Osteocyte (in vitro differentiated cells): ENCODE measurements around the gene GALNT14. TPM values are rescaled to one million over a fixed set of nuclear protein-coding genes. Genes with fewer than 3 reads are reported as not detected.

ENCODE experiments used
- DNase-seq: peaks from one replicate; pipeline ENCODE4 v3.0.0; 2021; ENCODE audit warnings: mixed read lengths; ENCODE audit not compliant: unreplicated experiment; ENCODE audit errors: extremely low spot score
- H3K27ac Mint-ChIP-seq: one replicate; pipeline ENCODE4 v1.8.0; 2021; ENCODE audit warnings: mild to moderate bottlenecking, mixed read lengths; ENCODE audit not compliant: unreplicated experiment
- H3K27me3 Mint-ChIP-seq: one replicate; pipeline ENCODE4 v1.8.0; 2021; ENCODE audit warnings: mixed read lengths; ENCODE audit not compliant: unreplicated experiment
- H3K36me3 Mint-ChIP-seq: one replicate; pipeline ENCODE4 v1.8.0; 2021; ENCODE audit warnings: mixed read lengths; ENCODE audit not compliant: unreplicated experiment
- H3K4me1 Mint-ChIP-seq: one replicate; pipeline ENCODE4 v1.8.0; 2021; ENCODE audit warnings: mixed read lengths; ENCODE audit not compliant: unreplicated experiment
- H3K4me3 Mint-ChIP-seq: one replicate; pipeline ENCODE4 v1.8.0; 2021; ENCODE audit warnings: mild to moderate bottlenecking, moderate library complexity, mixed read lengths; ENCODE audit not compliant: unreplicated experiment
- H3K9me3 Mint-ChIP-seq: one replicate; pipeline ENCODE4 v1.8.0; 2021; ENCODE audit warnings: mixed read lengths; ENCODE audit not compliant: unreplicated experiment
- CTCF ChIP-seq: fragments of 200-600 bp; sonication (generic); IDR thresholded peaks from 2 replicates; pipeline ENCODE4 v1.5.0; 2021; ENCODE audit warnings: antibody characterized with exemption, mild to moderate bottlenecking, moderate library complexity
- total RNA-seq: library from RNA; stranded (reverse); gene quantifications from 2 replicates; pipeline ENCODE4 v1.2.1, GENCODE V29; 2021

GALNT14 gene
- total RNA-seq, 1 donor from 2014 or later = 4.1 TPM

GRCh38 chr2:31058096-31059035 lies 79.9 kb downstream of the GALNT14 start:
- H3K27me3 Mint-ChIP-seq = peaks cover 11% of the 10 kb centered on the region

GRCh38 chr2:31057691-31058090 lies 80.5 kb downstream of the GALNT14 start:
- Mint-ChIP-seq H3K4me3 (no peak overlapping the region), H3K9me3 (no peaks in the 10 kb centered on the region), H3K27me3 (peaks cover 5% of the 10 kb centered on the region), H3K4me1 (no peaks in the 10 kb centered on the region), H3K36me3 (no peaks in the 10 kb centered on the region), H3K27ac (no peak overlapping the region)
- TF ChIP-seq CTCF = no peak
- DNase-seq = peak; percentile 72

More at GRCh38 chr2:31058096-31059035, 79.9 kb downstream of the GALNT14 start:
- Mint-ChIP-seq H3K9me3 (no peaks in the 10 kb centered on the region), H3K4me1 (no peaks in the 10 kb centered on the region), H3K4me3 (no peak overlapping the region), H3K36me3 (no peaks in the 10 kb centered on the region), H3K27ac (no peak overlapping the region)
- peak; percentile 74 for DNase-seq
- TF ChIP-seq CTCF = no peak

GRCh38 chr2:31055938-31056337 lies 82.3 kb downstream of the GALNT14 start:
- TF ChIP-seq CTCF = no peak
- no peak for DNase-seq

GRCh38 chr2:31054842-31055388 lies 83.3 kb downstream of the GALNT14 start:
- H3K27me3 Mint-ChIP-seq = no peaks in the 10 kb centered on the region
- DNase-seq = no peak
- H3K9me3 Mint-ChIP-seq = no peaks in the 10 kb centered on the region
- H3K27ac Mint-ChIP-seq = no peak overlapping the region
- H3K4me3 Mint-ChIP-seq = no peak overlapping the region
- H3K36me3 Mint-ChIP-seq = no peaks in the 10 kb centered on the region
- no peak for TF ChIP-seq CTCF
- H3K4me1 Mint-ChIP-seq = no peaks in the 10 kb centered on the region

More at GRCh38 chr2:31055938-31056337, 82.3 kb downstream of the GALNT14 start:
- H3K4me1 Mint-ChIP-seq = no peaks in the 10 kb centered on the region
- H3K27me3 Mint-ChIP-seq = peaks cover 1% of the 10 kb centered on the region
- no peak overlapping the region for H3K27ac Mint-ChIP-seq
- no peak overlapping the region for H3K4me3 Mint-ChIP-seq
- H3K9me3 Mint-ChIP-seq = no peaks in the 10 kb centered on the region
- H3K36me3 Mint-ChIP-seq = no peaks in the 10 kb centered on the region
